Cardiac muscle cell (in vitro differentiated cells and primary cell): Measurements from ENCODE around the gene INPP5A. TPM values are rescaled to one million over a fixed set of nuclear protein-coding genes. Genes with fewer than 3 reads are reported as not detected.

Source experiments
- DNase-seq, 2 donors: peaks; one replicate each; pipeline versions ENCODE4 v3.0.0 to v3.0.0-alpha.2; 2010 to 2017; ENCODE audit warnings: low read depth in 1 of 2, low spot score in 1 of 2
- H3K27ac ChIP-seq: fragments of 200-600 bp; sonication (generic); 2 replicates; pipeline ENCODE4 v1.5.1; 2016
- H3K27me3 ChIP-seq: fragments of 200-600 bp; sonication (generic); 2 replicates; pipeline ENCODE4 v1.6.0; 2016; ENCODE audit warnings: control low read depth
- H3K36me3 ChIP-seq: fragments of 200-600 bp; sonication (generic); 2 replicates; pipeline ENCODE4 v1.5.1; 2016; ENCODE audit warnings: control low read depth
- H3K4me1 ChIP-seq: fragments of 200-600 bp; sonication (generic); 2 replicates; pipeline ENCODE4 v1.8.1; 2017; ENCODE audit warnings: low read depth, mild to moderate bottlenecking, mixed run types
- H3K4me3 ChIP-seq: fragments of 200-600 bp; sonication (generic); 2 replicates; pipeline ENCODE4 v1.5.1; 2016; ENCODE audit warnings: mild to moderate bottlenecking
- H3K9me3 ChIP-seq: fragments of 200-600 bp; sonication (generic); 2 replicates; pipeline ENCODE4 v1.5.1; 2017; ENCODE audit warnings: low read depth, mild to moderate bottlenecking, control low read depth
- polyA plus RNA-seq: library from polyadenylated mRNA; unstranded; fragments of >200 nt; fragmentation: Nextera tagmentation; extraction: Ambion mirVana; gene quantifications from 2 replicates; pipeline ENCODE4 v1.2.1, GENCODE V29; 2016
- total RNA-seq: library from RNA; depleted of rRNA; stranded (reverse); fragments of >200 nt; gene quantifications from 2 replicates; pipeline ENCODE4 v1.2.3, GENCODE V29; 2016
- TF ChIP-seq, protein P1 (sequence below): IDR thresholded peaks from 2 replicates; pipeline ENCODE4 v1.5.1; 2012; ENCODE audit warnings: low read depth, mild to moderate bottlenecking, low read length

The INPP5A gene
- total and polyA plus RNA-seq, 2 experiments from 2014 or later, result 87.0 to 90.4 TPM

DNA sequence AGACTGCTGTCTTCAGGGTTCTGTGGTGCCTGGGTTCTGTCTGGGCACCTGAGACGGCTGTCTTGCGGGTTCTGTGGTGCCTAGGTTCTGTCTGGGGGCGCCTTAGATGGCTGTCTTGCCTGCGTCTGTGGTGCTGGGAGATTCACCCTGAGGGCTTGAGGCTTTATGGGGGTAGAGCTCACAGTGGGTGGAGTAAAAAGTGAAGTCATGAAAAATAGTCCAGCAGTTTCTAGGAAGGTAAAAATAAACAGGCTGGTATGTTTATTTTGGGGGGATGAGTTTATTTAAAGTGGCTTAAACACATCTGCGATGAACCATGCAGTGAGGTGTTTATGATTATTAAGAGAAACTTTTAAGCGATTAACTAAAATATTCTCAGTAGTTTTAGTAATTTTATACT is 184.1 kb downstream of the INPP5A start:
- TF ChIP-seq, protein P1, sequence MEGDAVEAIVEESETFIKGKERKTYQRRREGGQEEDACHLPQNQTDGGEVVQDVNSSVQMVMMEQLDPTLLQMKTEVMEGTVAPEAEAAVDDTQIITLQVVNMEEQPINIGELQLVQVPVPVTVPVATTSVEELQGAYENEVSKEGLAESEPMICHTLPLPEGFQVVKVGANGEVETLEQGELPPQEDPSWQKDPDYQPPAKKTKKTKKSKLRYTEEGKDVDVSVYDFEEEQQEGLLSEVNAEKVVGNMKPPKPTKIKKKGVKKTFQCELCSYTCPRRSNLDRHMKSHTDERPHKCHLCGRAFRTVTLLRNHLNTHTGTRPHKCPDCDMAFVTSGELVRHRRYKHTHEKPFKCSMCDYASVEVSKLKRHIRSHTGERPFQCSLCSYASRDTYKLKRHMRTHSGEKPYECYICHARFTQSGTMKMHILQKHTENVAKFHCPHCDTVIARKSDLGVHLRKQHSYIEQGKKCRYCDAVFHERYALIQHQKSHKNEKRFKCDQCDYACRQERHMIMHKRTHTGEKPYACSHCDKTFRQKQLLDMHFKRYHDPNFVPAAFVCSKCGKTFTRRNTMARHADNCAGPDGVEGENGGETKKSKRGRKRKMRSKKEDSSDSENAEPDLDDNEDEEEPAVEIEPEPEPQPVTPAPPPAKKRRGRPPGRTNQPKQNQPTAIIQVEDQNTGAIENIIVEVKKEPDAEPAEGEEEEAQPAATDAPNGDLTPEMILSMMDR, result no peak

DNA sequence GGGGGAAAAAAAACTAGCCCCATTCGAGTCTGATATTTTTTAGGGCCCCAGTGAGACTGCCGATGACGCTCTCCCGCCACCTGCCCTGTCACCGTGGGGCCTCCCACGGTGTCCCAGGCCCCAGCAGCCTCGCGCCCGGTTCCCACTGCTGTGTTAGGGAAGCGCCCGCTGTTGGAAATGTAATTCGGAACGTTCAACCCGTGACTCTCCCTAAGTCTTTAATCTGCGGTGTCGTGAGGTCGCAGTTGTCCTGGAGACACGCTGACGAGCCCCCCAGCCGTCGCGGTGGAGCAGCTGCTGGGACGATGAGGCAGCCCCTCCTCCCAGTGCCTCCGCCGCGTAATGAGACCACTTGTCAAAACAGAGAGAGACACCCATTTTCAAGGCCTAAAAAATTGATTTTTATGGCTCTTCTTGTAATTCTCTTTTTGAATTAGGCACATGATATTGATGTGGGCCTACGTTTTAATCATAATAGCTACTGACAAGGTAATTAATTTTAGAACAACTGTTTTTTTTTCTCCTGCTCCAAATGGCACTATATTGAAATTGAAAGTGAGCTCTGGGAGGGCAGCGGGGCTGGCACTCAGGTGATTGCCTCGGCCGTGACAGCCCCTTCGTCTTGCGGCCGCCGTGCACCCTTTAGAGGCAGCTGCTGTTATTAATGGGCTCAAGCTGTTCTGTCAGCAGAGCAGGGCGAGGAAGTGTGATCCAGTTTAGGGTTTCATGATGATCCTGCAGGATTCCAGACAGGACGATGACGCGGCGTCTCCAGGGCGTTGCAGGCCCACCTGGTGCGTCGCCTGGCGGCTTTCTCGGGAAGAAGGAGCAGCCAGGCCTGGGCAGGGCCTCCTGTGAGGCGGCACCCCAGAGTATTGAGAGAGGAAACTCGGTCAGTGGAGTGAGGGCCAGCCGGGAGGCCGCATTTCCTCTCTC is 185.1 kb downstream of the INPP5A start:
- H3K4me3 ChIP-seq, result no peak overlapping the region
- no peak overlapping the region for H3K27ac ChIP-seq
- no peaks in the 10 kb centered on the region for H3K4me1 ChIP-seq
- TF ChIP-seq, protein P1, result no peak
- H3K27me3 ChIP-seq, result no peaks in the 10 kb centered on the region
- no peaks in the 10 kb centered on the region for H3K36me3 ChIP-seq
- no peaks in the 10 kb centered on the region for H3K9me3 ChIP-seq
- no peak for DNase-seq

More for the DNA sequence above, 184.1 kb downstream of the INPP5A start:
- no peaks in the 10 kb centered on the region for H3K9me3 ChIP-seq
- no peaks in the 10 kb centered on the region for H3K36me3 ChIP-seq
- no peak overlapping the region for H3K27ac ChIP-seq
- H3K4me1 ChIP-seq, result no peaks in the 10 kb centered on the region
- no peak overlapping the region for H3K4me3 ChIP-seq
- no peaks in the 10 kb centered on the region for H3K27me3 ChIP-seq
- DNase-seq, result no peak

DNA sequence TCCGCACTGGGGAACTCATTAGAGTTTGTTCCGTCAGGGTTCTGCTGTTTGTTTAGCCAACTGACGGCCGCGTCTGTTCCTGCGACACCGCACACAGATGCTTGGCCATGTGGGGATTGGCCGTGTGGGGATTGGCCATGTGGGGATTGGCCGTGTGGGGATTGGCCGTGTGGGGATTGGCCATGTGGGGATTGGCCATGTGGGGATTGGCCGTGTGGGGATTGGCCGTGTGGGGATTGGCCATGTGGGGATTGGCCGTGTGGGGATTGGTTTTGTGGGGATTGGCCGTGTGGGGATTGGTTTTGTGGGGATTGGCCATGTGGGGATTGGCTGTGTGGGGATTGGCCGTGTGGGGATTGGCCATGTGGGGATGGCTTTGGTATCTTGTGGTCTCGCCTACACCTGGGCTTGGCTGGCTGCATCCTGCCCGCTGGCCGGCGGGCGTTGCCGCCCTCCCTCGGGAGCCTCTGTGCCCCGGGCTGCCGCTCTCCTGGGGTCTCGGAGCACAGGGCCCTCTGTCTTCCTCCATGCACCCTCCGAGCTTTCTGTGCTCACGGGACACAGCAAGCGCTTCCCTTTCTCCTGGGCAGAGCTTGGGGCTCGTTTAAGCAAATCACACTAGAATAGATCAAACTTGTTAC is 185.9 kb downstream of the INPP5A start:
- no peak overlapping the region for H3K27ac ChIP-seq
- no peaks in the 10 kb centered on the region for H3K9me3 ChIP-seq
- TF ChIP-seq, protein P1, result no peak

DNA sequence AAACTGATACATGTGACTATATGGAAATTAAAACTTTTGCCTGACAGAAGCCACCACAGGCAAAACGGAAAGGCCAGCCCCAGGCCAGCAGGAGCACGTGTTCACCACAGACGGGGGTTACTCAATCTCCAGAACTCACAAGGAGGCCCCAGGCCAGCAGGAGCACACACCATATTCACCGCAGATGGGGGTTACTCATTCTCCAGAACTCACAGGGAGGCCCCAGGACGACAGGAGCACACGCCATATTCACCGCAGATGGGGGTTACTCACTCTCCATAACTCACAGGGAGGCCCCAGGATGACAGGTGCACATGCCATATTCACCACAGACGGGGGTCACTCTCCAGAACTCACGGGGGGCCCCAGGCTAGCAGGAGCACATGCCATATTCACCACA is 186.9 kb downstream of the INPP5A start:
- Histone ChIP-seq H3K4me1 (no peaks in the 10 kb centered on the region), H3K27ac (no peak overlapping the region), H3K4me3 (no peak overlapping the region), H3K9me3 (no peaks in the 10 kb centered on the region), H3K36me3 (no peaks in the 10 kb centered on the region), H3K27me3 (no peaks in the 10 kb centered on the region)
- TF ChIP-seq, protein P1, result no peak
- no peak for DNase-seq

More for the DNA sequence above, 185.9 kb downstream of the INPP5A start:
- no peaks in the 10 kb centered on the region for H3K4me1 ChIP-seq
- no peaks in the 10 kb centered on the region for H3K36me3 ChIP-seq
- H3K4me3 ChIP-seq, result no peak overlapping the region
- no peak for DNase-seq
- no peaks in the 10 kb centered on the region for H3K27me3 ChIP-seq

DNA sequence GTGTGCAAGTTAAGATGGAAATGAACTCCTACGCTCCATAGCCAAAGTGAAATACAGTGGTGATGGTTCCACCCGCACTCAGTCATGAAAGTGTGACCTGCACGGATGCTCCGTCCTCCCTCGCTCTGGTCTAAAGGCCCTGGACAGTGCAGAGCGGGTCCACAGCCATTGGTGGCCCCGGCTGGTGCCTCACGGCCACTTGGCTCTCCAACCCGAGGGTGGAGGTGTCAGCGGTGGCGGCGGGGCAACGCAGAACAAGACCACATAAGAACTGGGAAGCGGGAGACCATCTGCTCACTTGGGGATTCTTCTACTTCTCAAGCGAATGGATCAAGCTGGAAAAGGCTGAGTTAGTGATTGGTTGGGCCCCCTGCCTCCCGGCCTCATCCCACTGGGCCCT is 187.6 kb downstream of the INPP5A start:
- Histone ChIP-seq H3K4me3 (no peak overlapping the region), H3K4me1 (no peaks in the 10 kb centered on the region), H3K27me3 (no peaks in the 10 kb centered on the region), H3K9me3 (no peaks in the 10 kb centered on the region), H3K36me3 (no peaks in the 10 kb centered on the region), H3K27ac (no peak overlapping the region)
- DNase-seq, result no peak
- TF ChIP-seq, protein P1, result no peak
